ENCODE results near the gene RALGAPA1.

- TF ChIP-seq, protein P1, sequence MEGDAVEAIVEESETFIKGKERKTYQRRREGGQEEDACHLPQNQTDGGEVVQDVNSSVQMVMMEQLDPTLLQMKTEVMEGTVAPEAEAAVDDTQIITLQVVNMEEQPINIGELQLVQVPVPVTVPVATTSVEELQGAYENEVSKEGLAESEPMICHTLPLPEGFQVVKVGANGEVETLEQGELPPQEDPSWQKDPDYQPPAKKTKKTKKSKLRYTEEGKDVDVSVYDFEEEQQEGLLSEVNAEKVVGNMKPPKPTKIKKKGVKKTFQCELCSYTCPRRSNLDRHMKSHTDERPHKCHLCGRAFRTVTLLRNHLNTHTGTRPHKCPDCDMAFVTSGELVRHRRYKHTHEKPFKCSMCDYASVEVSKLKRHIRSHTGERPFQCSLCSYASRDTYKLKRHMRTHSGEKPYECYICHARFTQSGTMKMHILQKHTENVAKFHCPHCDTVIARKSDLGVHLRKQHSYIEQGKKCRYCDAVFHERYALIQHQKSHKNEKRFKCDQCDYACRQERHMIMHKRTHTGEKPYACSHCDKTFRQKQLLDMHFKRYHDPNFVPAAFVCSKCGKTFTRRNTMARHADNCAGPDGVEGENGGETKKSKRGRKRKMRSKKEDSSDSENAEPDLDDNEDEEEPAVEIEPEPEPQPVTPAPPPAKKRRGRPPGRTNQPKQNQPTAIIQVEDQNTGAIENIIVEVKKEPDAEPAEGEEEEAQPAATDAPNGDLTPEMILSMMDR (IDR thresholded peaks at IDR 0.05): no peak
- TF ChIP-seq POLR2A (IDR thresholded peaks at IDR 0.05): no peak
Measured at GRCh38 chr14:35594616-35595015, 214.5 kb downstream of the RALGAPA1 start.

Measured in prostate gland (tissue), 2 donors.